SK-N-SH (cell line): ENCODE data around the gene ZSCAN10. TPM values are rescaled to one million over a fixed set of nuclear protein-coding genes. Genes with fewer than 3 reads are reported as not detected.
"Not testable (repeated sequence)": the region's sequence is repeated elsewhere in the genome, so short reads cannot be mapped to it uniquely, and the experiment has no call there.

Experiments used
- CTCF ChIA-PET: fragments of 300-600, 350-600 bp; formaldehyde crosslinking; extraction: SDS; loops from one replicate; lab custom pipeline; 2021; lab: Yijun Ruan, JAX
- POLR2A ChIA-PET: fragments of 350-600 bp; sonication (Branson Sonifier 250); formaldehyde crosslinking; extraction: SDS; loops from one replicate; lab custom pipeline; 2020; ENCODE audit warnings: antibody characterized with exemption, inconsistent platforms; lab: Yijun Ruan, JAX
- DNase-seq: peaks from one replicate; pipeline ENCODE4 v3.0.0; 2012
- H2AFZ ChIP-seq: fragments of 200-600 bp; sonication (generic); 2 replicates; pipeline ENCODE4 v1.8.1; 2016; ENCODE audit warnings: antibody characterized with exemption, mild to moderate bottlenecking, low read depth
- H3F3A ChIP-seq: fragments of 200-600 bp; sonication (generic); replicated peaks from 2 replicates; pipeline ENCODE3; 2016; ENCODE audit warnings: antibody characterized with exemption, mild to moderate bottlenecking; ENCODE audit not compliant: insufficient read depth
- H3K27ac ChIP-seq, 2 experiments: fragments of 200-500 bp in 1 of 2; fragments of 200-600 bp in 1 of 2; sonication (Bioruptor generic) in 1 of 2; sonication (generic), shearing (Covaris generic) in 1 of 2; 2 replicates each; pipeline versions ENCODE4 v1.5.1 to v1.6.1; 2014 to 2016; ENCODE audit warnings: low read depth in 2 of 2, inconsistent platforms in 1 of 2, low read length in 1 of 2, mild to moderate bottlenecking in 1 of 2, mixed read lengths in 1 of 2
- H3K27me3 ChIP-seq: fragments of 200-600 bp; sonication (generic), shearing (Covaris generic); 2 replicates; pipeline ENCODE4 v1.6.1; 2016; ENCODE audit warnings: mixed run types; ENCODE audit not compliant: insufficient read depth
- H3K36me3 ChIP-seq, 2 experiments: fragments of 200-500 bp in 1 of 2; fragments of 200-600 bp in 1 of 2; sonication (Bioruptor generic) in 1 of 2; sonication (generic) in 1 of 2; replicated peaks in 1 of 2; 2 replicates each; pipeline versions ENCODE3 to v1.5.1; 2014 to 2016; ENCODE audit warnings: low read length in 1 of 2, mild to moderate bottlenecking in 1 of 2; ENCODE audit not compliant: insufficient read depth in 2 of 2, control insufficient read depth in 1 of 2
- H3K4me1 ChIP-seq, 2 experiments: fragments of 200-500 bp in 1 of 2; fragments of 200-600 bp in 1 of 2; sonication (Bioruptor generic) in 1 of 2; sonication (generic), shearing (Covaris generic) in 1 of 2; 2 replicates each; pipeline versions ENCODE4 v1.5.1 to v1.6.1; 2014 to 2016; ENCODE audit warnings: low read depth in 1 of 2, low read length in 1 of 2, mixed run types in 1 of 2; ENCODE audit not compliant: insufficient read depth in 2 of 2, control insufficient read depth in 1 of 2
- H3K4me2 ChIP-seq: fragments of 200-600 bp; sonication (generic), shearing (Covaris generic); 2 replicates; pipeline ENCODE4 v1.6.1; 2017; ENCODE audit warnings: mixed run types
- H3K4me3 ChIP-seq, 2 experiments: fragments of 200-500 bp in 1 of 2; fragments of 200-600 bp in 1 of 2; sonication (Bioruptor generic) in 1 of 2; sonication (generic), shearing (Covaris generic) in 1 of 2; 2 replicates each; pipeline versions ENCODE4 v1.5.1 to v1.8.1; 2014 to 2016; ENCODE audit warnings: low read depth in 2 of 2, inconsistent platforms in 1 of 2, low read length in 1 of 2, mild to moderate bottlenecking in 1 of 2, mixed read lengths in 1 of 2, moderate library complexity in 1 of 2
- H3K79me2 ChIP-seq: fragments of 200-600 bp; sonication (generic); 2 replicates; pipeline ENCODE4 v1.8.1; 2017; ENCODE audit warnings: mild to moderate bottlenecking; ENCODE audit not compliant: insufficient read depth
- H3K9ac ChIP-seq: fragments of 200-600 bp; sonication (generic); 2 replicates; pipeline ENCODE4 v1.6.1; 2017; ENCODE audit warnings: mixed run types
- H3K9me2 ChIP-seq: fragments of 200-600 bp; sonication (generic); 2 replicates; pipeline ENCODE4 v1.6.1; 2017; ENCODE audit warnings: mixed run types
- H3K9me3 ChIP-seq: fragments of 200-600 bp; sonication (generic); 2 replicates; pipeline ENCODE4 v1.6.1; 2017; ENCODE audit warnings: mixed run types, mild to moderate bottlenecking, moderate library complexity
- H4K20me1 ChIP-seq: fragments of 200-600 bp; sonication (generic); 2 replicates; pipeline ENCODE4 v1.6.1; 2017; ENCODE audit warnings: mild to moderate bottlenecking, mixed run types; ENCODE audit not compliant: insufficient read depth
- CTCF ChIP-seq: fragments of 200-600 bp; sonication (generic); IDR thresholded peaks from 2 replicates; pipeline ENCODE4 v1.6.1; 2017; ENCODE audit warnings: antibody characterized with exemption, mild to moderate bottlenecking, moderate library complexity
- EP300 ChIP-seq, 2 experiments: IDR thresholded peaks; 2 replicates each; pipeline versions ENCODE4 v1.4.0 to v1.6.1; 2012; ENCODE audit warnings: borderline replicate concordance in 1 of 2, low read depth in 1 of 2, low read length in 1 of 2
- EZH2phosphoT487 ChIP-seq: fragments of 200-600 bp; sonication (generic); IDR thresholded peaks from 2 replicates; pipeline ENCODE4 v1.6.1; 2017; ENCODE audit warnings: low read depth, mixed run types, mild to moderate bottlenecking, antibody characterized with exemption, moderate library complexity, borderline replicate concordance
- FOXJ3 ChIP-seq: sonication (generic); formaldehyde crosslinking; IDR thresholded peaks from 2 replicates; pipeline ENCODE4 v1.5.1; 2020; ENCODE audit warnings: mild to moderate bottlenecking, missing genetic modification reagents
- GABPA ChIP-seq: IDR thresholded peaks from 2 replicates; pipeline ENCODE4 v1.4.0; 2012; ENCODE audit warnings: low read depth, mild to moderate bottlenecking
- MAX ChIP-seq: IDR thresholded peaks from 2 replicates; pipeline ENCODE4 v1.4.0; 2012; ENCODE audit warnings: low read depth
- MEF2A ChIP-seq: IDR thresholded peaks from 2 replicates; pipeline ENCODE4 v1.4.0; 2012; ENCODE audit warnings: low read depth, borderline replicate concordance
- MXI1 ChIP-seq: IDR thresholded peaks from 2 replicates; pipeline ENCODE4 v1.6.1; 2012; ENCODE audit warnings: mild to moderate bottlenecking, low read depth, low read length, improper control_type of control experiment
- NFIC ChIP-seq: IDR thresholded peaks from 2 replicates; pipeline ENCODE4 v1.4.0; 2012; ENCODE audit warnings: borderline replicate concordance
- NRF1 ChIP-seq: IDR thresholded peaks from 2 replicates; pipeline ENCODE4 v1.6.1; 2012; ENCODE audit warnings: low read depth, mild to moderate bottlenecking, low read length
- RCOR1 ChIP-seq: fragments of 150-350 bp; IDR thresholded peaks from 2 replicates; pipeline ENCODE4 v1.6.1; 2017; ENCODE audit warnings: antibody characterized with exemption, low read length
- SMC3 ChIP-seq: IDR thresholded peaks from 2 replicates; pipeline ENCODE4 v1.6.1; 2012; ENCODE audit warnings: low read depth, low read length, improper control_type of control experiment
- TAF1 ChIP-seq: IDR thresholded peaks from 2 replicates; pipeline ENCODE4 v1.6.1; 2012; ENCODE audit warnings: low read depth, mild to moderate bottlenecking, low read length, moderate library complexity, borderline replicate concordance
- TEAD4 ChIP-seq: IDR thresholded peaks from 2 replicates; pipeline ENCODE4 v1.4.0; 2012; ENCODE audit warnings: mild to moderate bottlenecking, borderline replicate concordance; ENCODE audit not compliant: insufficient read depth
- USF2 ChIP-seq: fragments of 150-350 bp; IDR thresholded peaks from 2 replicates; pipeline ENCODE4 v1.6.1; 2017; ENCODE audit warnings: antibody characterized with exemption, low read length, low read depth, borderline replicate concordance
- WGBS: methylation state at CpG from one replicate; pipeline ENCODE4 v1.1.6; 2017; ENCODE audit warnings: low lambda C conversion rate; 5-methylcytosine and 5-hydroxymethylcytosine counted together
- polyA plus RNA-seq, 3 experiments: library from polyadenylated mRNA; depleted of rRNA; stranded (reverse); fragments of >200 nt; gene quantifications; 2 replicates each; pipeline ENCODE4 v1.2.3, GENCODE V29; 2012

ZSCAN10 gene
- polyA plus RNA-seq, 1 of the 3 experiments (the other 2 are of a cell fraction): 0.05 TPM

- TF ChIP-seq NRF1: no peak
These were observed 42.5 kb downstream of the ZSCAN10 start (continued) for GRCh38 chr16:3056336-3057180.

- H3K79me2 ChIP-seq, H3K9me3 ChIP-seq, POLR2A ChIA-PET, DNase-seq, H3K36me3 ChIP-seq, H4K20me1 ChIP-seq, H2AFZ ChIP-seq, H3F3A ChIP-seq, H3K9me2 ChIP-seq, H3K4me3 ChIP-seq, H3K9ac ChIP-seq, H3K4me2 ChIP-seq, H3K27ac ChIP-seq, H3K27me3 ChIP-seq: not testable (repeated sequence)
- H3K4me1 ChIP-seq: peaks cover 0 to 12% of the 10 kb centered on the region in 2 experiments; a peak in 1 of 4 replicates
- WGBS: 96% methylated on average over 7 of the region's 9 CpGs
- CTCF ChIA-PET: interaction anchor here (1.0 to 1.2 kb wide), 4 partner anchors 21 to 74 kb away, joined by 3 to 4 read pairs (median 4); no protein-coding TSS in a partner anchor
These were observed 43.4 kb downstream of the ZSCAN10 start for GRCh38 chr16:3055734-3056115.

GRCh38 chr16:3054965-3055733 is 43.9 kb downstream of the ZSCAN10 start:
- Histone ChIP-seq H3K4me1 (peaks cover 0 to 12% of the 10 kb centered on the region in 2 experiments; a peak in 1 of 4 replicates), H2AFZ (no peak overlapping the region), H4K20me1 (no peaks in the 10 kb centered on the region), H3K36me3 (no peaks in the 10 kb centered on the region), H3K79me2 (no peaks in the 10 kb centered on the region), H3K27me3 (no peaks in the 10 kb centered on the region), H3K27ac (no peak overlapping the region), H3K4me2 (no peak overlapping the region), H3K9me3 (no peaks in the 10 kb centered on the region), H3K9ac (no peak overlapping the region), H3F3A (no peaks in the 10 kb centered on the region), H3K9me2 (no peaks in the 10 kb centered on the region), H3K4me3 (no peak overlapping the region)
- TF ChIP-seq EZH2phosphoT487: no peak
- no peak for TF ChIP-seq TEAD4
- TF ChIP-seq MEF2A: no peak
- TF ChIP-seq MAX: no peak
- no peak for TF ChIP-seq TAF1
- TF ChIP-seq NFIC: no peak
- no peak for TF ChIP-seq SMC3
- TF ChIP-seq MXI1: no peak
- no peak for TF ChIP-seq FOXJ3 (CRISPR knock-in tag)
- no peak for TF ChIP-seq EP300 (IDR thresholded peaks at IDR 0.05; ENCODE audit: borderline replicate concordance in 1 of 2, low read depth in 1 of 2, low read length in 1 of 2)
- no peak for TF ChIP-seq RCOR1
- TF ChIP-seq GABPA: no peak
- TF ChIP-seq USF2: no peak
- no peak for TF ChIP-seq CTCF
- ChIA-PET POLR2A (no interaction called here), CTCF (interaction anchor here (1.1 to 1.2 kb wide), 2 partner anchors 24 to 74 kb away, joined by 4 read pairs; no protein-coding TSS in a partner anchor)
- DNase-seq: no peak
- WGBS: 85% methylated on average over 17 of the region's 17 CpGs

- CTCF ChIA-PET, DNase-seq, H4K20me1 ChIP-seq, H3K27ac ChIP-seq, H3F3A ChIP-seq, POLR2A ChIA-PET, H3K9ac ChIP-seq, H3K79me2 ChIP-seq, H3K4me3 ChIP-seq, H3K36me3 ChIP-seq, H3K4me2 ChIP-seq, H3K4me1 ChIP-seq, H3K9me2 ChIP-seq, H3K9me3 ChIP-seq, H2AFZ ChIP-seq: not testable (repeated sequence)
- H3K27me3 ChIP-seq: peaks cover 14% of the 10 kb centered on the region; the same call in 1 of the 2 replicates
- 85% methylated on average over 8 of the region's 13 CpGs for WGBS
These were observed 45.8 kb downstream of the ZSCAN10 start for GRCh38 chr16:3053330-3053710.
